ENCODE data around the gene NT5DC3.

DNA sequence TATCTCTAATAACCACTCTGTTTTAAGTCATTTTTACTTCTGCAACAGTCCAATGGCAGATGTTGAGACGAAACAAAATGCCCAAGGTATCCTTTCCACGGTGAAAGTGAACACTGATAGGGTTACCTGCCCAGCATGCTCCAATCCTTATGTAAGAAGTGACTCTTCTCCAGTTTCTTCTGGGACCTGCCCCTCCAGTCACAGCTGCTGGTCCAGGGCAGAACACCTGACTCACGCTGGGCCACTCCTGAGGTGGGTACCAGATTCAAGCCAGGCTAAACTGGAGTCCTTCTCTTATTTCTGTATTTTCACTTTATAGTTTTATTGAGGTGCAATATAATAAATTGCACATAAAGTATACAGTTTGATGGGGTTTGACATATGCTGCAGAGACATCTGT, 16.7 kb downstream of the NT5DC3 start:
- TF ChIP-seq GATA2 (IDR thresholded peaks at IDR 0.05; ENCODE audit: low read depth, low read length) (no peak), GATA3 (IDR thresholded peaks at IDR 0.05; ENCODE audit: low read depth, low read length) (no peak)
